T-helper 2 cell treated with Interferon-gamma antibody and Interleukin-4, amounts not matched to agents 100 ng/mL and 5 ng/mL, for 36 hours (primary cell): Measurements from ENCODE around the gene MEGF6. TPM values are rescaled to one million over a fixed set of nuclear protein-coding genes. Genes with fewer than 3 reads are reported as not detected.

ENCODE experiments used
- intact Hi-C: fragments of 100-400 bp; cut with micrococcal nuclease; formaldehyde crosslinking; loops from one replicate; pipeline ENCODE4 v1.15.1; 2023
- total RNA-seq: library from RNA; stranded (reverse); gene quantifications from 2 replicates; pipeline ENCODE4 v1.2.3, GENCODE V29; 2022

MEGF6 gene
- total RNA-seq, 1 donor from 2014 or later, result 11.3 TPM

DNA sequence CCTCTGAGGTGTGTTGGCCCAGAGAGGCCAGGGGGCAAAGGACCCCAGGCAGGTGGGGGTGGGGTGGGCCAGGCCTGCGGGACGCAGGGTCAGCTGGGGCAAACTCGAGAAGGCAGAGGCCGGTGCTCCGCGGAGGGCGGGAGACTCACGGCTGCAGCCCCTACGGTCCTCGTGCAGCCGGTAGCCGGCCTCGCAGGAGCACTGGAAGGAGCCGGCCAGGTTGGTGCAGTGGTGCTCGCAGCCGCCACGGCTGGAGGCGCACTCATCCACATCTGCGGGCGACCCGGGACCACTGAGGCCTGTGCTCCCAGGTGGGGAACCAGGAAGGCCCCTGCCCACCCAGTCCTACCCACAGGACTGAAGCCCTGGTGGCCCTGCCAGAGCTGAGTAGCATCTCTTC, 101.6 kb downstream of the MEGF6 start:
- intact Hi-C loops, result no loop called here

DNA sequence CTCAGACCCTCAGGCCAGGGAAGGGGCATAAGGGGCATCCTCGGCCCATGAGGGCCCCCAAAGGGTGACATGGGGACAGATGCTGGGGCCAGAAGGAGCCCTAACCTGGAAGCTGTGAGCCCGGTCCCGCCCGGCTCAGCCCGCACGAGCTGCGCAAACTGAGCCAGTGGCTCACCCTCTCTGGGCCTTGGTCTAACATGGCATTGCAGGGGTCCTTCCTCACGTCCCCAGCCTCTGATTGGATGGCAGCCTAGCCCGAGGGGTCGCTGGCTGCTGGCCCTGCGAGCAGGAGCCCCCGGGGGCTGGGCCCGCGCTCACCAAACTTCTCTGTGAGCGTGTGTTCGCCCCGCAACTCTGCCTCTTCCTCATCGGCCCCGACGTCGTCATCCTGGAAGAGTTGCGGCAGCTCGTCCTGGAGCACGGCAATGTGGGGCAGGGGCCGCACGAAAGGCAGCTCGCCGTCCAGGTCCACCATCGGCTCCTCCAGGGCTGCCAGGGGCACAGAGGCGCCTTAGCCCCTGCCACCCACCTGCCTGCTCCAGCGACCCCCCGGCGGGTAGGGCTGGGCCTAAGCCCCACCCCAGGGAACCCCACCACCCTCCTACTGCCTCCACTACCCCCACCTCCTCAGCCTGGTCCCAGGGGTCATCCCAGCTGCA, 102.4 kb downstream of the MEGF6 start:
- intact Hi-C loops, result no loop called here

DNA sequence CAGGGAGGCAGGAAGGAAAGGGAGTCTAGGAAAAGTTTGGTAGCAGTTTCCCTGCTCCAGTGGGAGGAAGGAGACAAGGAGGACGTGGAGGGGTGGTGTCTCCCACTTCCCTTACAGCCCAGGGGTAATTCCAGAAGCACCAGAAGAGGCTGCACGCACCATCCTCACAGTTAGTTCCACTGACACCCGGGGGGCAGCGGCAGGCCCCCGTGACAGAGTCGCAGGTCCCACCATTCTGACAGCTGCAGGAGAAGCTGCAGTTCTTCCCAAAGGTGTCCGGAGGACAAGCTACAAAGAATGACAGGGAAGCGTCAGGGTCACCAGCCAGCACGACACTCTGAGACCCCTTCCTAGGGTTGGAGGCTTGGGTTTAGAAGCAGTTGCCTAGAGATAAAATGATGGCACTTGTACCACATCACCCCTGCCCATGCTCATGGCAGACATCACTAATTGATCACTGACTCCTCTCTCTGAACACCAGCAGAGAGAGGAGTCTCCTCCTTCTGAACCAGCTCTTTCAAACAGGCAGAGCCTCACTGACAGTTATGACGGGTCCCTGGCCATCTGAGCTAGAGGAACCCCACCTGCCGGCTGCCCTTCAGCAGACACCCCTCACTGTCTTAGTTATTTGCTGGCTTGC, 103.6 kb downstream of the MEGF6 start:
- intact Hi-C loops, result no loop called here

DNA sequence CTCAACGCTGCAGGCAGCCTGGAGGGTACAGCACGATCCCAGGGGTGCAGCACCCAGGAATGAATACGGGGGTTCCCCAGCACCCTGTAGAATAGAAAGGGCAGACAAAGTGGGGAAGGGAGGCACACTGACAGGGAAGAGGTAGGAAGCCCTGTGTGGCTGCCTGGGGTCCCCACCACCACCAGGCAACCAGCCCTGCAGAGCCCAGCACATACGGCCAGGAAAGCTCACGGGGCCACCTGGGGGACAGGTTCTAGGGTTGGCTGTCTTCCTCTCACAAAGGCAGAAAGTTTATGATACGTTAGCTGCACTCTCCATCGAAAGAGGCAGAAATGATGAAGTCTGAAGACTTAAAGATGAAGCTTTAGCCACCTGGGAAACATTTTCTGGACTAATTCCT, 104.4 kb downstream of the MEGF6 start:
- intact Hi-C loops, result no loop called here

DNA sequence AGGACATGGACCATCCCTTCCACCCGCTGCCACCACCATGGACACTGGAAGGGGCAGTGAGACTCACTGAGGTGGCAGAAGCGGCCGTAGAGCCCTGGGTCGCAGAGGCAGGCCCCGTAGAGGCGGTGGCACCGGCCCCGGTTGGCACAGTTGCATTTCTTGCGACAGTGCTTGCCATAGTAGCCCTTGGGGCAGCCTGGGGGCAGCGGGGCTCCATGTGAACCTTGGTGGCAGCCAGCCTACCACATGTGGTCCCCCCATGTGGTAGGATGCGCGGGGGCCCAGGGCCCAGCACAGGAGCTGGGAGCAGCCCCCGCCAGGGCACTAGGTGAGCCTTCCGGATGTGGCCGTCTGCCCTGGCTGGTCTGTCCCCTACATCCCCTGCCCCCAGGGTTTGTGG, 105.3 kb downstream of the MEGF6 start:
- intact Hi-C loops, result no loop called here

DNA sequence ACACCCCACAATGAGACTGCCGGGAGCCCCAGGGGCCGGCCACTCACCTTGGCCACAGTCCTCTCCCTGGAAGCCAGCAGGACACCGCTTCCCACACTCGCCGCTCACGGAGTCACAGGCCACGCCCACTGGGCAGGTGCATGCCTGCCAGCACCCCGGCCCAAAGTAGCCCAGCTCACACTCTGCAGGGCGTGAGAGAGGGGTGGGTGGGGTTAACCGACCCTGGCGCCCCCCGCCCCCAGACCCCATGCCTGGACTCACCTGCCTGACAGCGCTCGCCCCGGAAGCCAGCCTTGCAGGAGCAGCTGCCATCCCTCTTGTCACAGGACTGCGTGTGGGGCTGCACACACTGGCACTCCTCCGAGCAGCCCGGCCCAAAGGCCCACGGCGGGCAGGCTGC, 106.1 kb downstream of the MEGF6 start:
- intact Hi-C loops, result no loop called here

DNA sequence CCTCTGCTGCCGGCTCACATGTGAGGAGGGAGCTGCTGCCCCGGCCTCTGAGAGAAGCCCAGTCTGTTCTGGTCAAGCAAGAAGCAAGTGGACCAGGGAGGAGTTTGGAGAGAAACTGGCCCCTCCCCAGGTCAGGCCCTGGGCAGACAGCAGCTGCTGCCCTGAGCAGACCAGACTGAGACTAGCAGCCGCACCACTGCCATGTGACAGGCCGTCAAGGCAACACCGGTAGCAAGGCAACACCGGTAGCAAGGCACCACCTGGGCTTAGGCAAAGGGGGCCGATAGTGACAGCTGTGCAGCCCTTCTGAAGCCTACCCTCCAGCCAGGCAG, 106.5 kb downstream of the MEGF6 start:
- intact Hi-C loops, result no loop called here

DNA sequence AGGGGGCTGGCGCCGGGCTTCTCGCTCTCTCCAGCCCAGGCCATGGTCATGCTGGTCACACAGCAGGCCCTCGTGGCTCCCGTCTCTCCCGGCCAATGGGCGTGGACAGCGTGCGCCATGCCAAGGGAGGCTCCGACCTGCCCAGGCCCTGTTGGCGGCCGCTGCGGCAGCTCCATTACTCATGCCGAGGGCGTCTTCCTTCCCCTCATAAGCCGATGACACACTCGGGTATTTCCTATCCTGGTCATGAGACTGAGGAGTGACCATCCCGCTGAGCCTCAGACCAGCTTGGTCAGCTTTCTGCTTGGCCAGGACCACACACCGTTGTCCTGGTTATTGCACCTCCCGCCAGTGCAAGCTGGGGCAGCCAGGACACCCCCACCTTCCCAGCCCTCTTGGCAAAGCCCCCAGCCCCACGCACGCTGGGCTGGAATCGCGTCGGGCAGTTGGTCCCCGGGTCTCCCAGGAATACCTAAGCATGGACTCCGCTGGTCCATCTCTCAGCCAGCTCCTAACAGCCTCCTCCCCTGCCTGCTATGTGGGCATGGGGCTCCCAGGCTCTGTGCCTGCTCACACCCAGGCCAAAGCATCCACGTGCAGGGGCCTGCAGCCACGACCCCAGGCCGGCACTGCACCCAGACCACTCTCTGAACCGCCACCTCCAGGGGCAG, 107.0 kb downstream of the MEGF6 start:
- intact Hi-C loops, result no loop called here

DNA sequence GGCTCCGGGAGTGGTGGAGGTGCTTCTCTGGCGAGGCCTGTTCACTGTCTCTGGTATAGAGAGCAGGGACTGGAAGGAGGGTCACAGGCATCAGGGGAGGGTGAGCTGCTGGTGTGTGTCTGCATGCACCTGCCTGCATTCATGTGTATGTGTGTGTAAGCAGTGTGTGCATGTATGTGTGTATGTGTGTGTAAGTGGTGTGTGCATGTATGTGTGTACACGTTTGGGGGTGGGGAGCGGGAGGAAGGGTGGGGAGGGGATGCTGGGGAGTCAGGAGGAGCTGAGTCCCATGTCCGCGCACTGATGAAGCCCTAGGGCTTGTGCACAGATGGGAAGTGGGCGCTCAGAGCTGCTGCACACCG, 107.8 kb downstream of the MEGF6 start:
- intact Hi-C loops, result no loop called here

DNA sequence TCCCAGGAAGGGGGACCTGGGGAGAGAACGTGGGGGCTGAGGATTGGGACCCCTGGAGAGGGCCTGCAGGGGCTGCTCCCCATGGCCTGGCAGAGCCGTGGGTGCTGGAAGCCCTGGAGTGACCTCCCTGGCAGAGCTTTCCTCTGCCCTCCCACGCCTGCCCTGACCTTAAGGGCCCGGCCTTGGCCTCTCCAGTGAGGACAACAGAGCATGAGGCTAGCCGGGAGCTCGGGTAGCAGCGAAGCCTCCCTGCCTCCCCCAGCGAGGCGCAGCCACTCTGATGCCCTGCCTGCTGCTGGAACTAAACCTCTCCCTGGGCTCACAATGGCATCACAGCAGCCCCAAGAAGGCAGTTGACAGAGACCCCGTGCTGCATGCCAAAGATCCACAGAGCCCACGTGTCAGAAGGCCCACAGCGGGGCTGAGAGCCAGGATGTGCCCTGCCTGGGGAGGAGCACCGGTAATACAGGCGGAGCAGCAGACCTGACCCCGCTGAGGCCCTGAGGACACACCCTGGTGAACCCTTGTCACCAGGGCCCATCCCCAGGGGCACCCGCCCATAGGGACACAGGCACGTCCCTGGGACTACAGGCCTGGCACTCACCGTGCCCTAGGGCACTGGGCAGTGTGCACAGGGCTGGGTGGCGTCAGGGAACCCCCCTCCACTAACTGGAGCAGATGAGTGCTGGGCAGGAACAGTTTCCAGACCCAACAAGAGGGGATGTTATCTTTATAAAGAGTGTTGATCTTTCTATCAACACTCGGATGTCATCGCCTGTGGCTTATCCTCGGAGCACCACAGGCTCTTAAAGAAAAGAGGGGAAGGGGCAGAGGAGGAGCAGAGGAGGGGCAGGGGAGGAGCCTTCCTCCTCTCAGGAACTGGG, 108.4 kb downstream of the MEGF6 start:
- intact Hi-C loops, result no loop called here

DNA sequence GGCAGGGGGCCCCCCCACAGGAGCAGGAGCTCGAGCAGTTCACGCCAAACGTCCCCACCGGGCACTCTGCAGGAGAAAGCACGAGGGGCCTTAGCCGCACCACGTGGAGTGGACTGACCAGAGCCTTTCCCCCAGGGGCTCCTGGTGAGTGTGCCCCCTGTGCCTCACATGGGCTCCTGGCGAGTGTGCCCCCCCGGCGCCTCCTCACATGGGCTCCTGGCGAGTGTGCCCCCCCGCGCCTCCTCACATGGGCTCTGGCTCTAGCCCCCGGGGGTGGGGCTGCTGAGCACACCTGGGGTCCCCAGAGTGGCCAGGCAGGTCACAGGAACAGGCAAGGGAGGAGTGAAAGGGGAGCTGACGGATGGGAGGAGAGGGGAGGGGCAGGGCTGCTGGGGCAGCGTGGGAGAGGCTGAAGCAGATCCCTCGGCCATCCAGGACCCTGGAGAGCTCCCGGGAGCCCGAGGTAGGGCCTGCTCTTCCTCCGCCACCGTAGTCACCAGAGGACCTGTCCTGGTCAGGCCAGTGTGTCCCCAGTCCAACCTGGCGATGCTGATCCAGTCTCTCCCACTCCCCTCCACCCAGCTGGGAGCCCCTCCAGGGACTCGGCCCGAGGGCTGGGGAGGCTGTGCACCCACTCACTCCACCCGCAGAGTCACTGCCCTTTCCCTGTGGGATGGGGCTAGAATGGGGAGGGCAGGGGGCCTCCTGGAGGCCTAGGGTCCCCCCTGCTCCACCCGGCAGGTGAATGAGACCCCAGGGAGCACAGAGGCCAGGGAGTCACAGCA, 109.3 kb downstream of the MEGF6 start:
- intact Hi-C loops, result no loop called here

DNA sequence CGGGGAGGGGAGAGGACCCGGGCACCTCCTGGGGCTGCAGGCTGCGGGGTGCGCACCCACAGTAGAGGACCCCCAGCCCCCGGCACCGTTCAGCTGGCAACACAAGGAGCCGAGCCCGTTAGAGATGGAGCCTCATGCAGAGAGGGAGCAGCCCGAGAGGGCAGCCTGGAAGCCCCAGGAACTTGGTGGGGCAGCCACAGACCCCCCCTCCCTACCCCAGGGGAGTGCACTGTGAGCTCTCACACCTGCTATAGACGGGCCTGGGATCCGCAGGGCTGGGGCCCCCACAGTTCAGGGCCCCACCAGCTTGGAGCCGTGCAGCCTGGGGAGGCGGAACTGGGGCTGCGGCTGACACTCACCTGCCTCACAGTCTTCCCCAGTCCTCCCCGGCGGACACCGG, 109.9 kb downstream of the MEGF6 start:
- intact Hi-C loops, result no loop called here

DNA sequence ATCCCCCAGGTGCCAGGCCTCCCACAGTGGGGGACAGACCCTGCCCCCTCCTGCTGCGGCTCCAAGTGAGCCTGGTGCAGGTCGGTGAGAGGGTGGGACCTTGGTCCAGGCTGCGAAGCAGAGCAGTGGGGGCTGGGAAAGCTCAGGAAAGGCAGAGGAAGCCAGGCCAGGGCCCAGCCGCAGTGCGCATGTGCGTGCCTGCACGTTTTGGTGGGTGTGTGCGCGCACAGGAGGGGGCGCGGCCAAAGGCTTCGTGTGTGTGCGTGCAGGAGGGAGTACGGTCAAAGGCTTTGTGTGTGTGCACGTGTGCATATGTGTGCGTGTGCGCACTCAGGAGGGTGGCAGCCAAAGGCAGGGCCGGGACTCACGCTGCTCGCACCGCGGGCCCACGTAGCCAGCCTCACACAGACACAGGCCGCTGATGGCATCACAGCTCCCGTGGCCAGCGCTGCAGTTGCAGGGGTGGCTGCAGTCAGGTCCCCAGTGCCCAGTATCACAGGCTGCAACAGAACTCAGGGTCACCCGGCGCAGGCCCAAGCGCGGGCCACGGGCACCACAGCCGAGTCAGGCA, 111.0 kb downstream of the MEGF6 start:
- intact Hi-C loops, result no loop called here

DNA sequence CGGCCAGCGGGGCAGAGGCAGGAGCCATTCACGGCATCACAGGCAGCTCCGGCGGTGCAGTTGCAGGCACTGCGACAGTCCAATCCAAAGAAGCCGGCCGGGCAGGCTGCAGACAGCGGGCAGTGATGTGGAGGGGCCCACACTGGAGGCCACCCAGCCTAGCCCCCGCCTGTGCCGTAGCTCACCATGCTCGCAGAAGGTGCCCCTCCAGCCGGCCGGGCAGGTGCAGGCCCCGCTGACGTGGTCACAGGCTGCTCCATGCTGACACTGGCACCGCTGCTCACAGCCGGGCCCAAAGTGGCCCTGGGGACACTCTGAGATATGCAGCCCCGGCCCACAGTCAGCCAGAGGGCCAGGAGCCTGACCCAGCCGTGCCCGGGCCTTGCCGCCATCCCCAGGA, 111.7 kb downstream of the MEGF6 start:
- intact Hi-C loops, result no loop called here

DNA sequence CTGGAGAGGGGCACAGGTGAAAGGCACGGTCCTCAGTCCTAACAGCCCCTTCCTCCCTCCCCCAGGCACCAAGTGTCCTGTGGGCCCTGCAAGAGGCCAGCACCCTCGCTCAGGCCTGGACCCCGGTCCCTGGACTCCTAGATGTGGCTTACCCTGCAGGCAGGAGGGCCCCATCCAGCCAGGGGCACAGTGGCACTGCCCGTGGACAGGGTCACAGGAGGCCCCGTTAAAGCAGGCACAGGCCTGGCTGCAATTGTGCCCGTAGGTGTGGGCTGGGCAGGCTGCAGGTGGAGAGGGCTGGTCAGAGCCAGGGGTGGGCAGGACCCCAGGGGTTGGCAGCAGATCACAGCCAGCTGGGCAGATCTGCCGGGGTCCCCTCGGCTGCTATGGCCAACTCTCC, 112.3 kb downstream of the MEGF6 start:
- intact Hi-C loops, result no loop called here

DNA sequence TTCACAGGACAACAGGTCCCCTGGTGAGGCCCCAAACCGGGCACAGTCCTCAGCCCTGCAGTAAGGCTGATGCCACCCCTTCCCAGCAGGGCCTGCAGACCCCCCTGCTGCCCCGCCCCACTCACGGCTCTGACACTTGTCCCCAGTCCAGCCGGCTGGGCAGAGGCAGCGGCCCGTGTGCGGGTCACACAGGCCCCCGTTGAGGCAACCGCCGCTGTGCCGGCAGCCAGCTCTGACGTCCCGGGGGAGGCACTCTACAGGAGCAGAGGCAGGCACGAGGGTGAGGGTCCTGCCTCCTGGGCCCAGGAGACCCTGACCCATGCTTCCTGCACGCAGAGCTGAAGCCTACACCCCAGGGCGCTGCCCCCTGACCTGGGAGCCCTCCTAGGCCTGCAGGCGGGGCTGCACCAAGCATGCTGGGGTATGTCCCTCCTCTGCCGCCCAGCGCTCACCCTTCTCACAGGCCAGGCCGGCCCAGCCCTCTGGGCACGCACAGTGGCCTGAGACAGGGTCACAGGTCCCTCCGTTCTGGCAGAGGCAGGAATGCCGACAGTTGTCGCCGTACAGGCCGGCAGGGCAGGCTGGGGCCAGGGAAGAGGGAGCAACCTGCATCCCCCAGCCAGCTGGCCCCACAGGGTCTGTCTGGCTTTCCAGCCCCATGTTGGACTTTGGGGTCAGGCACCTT, 112.9 kb downstream of the MEGF6 start:
- intact Hi-C loops, result no loop called here

DNA sequence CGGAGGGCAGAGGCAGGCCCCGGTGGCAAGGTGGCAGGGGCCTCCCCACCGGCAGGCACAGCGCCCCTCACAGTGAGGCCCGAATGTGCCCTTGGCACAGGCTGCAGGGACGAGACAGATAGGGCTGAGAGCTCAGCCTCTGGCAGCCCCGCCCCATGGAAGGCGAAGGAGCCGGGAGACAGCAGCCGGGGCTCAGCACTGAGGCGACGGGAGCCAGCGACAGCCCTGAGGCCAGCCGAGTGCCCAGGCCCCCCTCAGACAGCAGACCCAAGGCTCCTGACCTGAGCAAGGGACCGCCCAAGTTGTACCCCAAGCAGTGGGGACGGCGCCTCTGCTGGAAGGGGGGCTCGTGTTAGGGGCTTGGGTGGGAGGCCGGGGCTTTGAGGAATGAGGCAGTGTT, 113.8 kb downstream of the MEGF6 start:
- intact Hi-C loops, result no loop called here

DNA sequence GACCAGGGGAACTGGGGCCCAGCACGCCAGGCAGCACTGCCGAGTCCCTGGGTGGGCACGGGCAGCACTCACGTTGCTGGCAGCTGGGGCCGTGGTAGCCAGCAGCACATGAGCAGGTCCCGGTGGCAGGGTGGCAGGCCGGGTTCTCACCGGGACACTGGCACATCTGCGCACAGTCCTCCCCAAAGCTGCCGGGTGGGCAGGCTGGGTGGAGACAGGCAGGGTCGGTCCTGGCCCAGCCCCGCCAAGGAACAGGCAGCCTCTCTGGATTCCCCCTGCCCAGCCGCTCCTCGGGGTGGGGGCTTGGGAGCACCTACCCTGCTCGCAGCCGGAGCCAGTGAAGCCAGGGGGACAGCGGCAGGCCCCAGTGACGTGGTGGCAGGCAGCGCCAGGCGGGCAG, 114.4 kb downstream of the MEGF6 start:
- intact Hi-C loops, result no loop called here

DNA sequence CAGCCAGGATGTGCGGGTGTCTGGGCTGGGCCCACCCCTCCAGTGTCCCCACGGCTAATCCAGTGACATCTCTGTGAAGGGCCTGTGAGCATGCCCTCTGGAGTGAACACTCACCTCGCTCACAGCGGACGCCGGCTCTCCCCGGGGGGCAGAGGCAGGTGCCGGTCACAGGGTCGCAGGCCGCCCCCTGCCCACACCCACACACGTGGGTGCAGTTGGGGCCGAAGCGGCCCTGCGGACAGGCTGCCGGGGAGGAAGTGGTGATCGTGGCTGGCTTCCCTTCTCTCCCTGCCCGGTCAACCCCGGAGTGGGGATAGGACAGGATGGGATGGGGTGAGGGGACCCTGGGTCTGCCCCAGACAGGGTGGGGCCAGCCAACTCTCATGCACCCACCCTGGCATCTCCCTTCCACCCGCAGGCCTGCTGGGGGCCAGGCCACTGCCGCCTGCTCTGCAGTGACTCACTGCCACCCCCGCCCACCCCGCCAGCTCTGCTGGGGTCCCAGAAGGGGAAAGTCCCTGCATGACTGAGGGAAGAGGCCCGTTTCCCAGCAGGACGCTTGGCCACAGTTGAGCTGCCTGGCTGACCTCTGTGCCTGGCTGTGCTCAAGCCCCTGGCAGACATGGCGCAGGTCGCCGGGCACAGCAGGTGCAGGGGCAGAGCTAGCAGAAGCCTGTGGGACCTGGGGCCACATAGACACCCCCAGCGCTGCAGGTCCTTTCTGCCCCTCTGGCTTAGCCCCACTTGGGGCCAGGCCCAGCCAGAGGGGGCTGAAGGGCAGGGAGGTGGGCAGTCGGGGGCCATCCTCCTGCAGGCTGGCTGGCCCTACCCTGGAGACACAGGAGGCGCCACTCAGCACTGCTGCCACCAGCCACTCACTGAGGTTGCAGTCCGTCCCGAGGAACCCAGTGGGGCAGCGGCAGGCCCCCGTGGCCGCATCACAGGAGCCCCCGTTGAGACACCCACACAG, 115.2 kb downstream of the MEGF6 start:
- intact Hi-C loops, result no loop called here
